ENCODE measurements around the gene SIM1.
"Not testable (repeated sequence)": the region's sequence is repeated elsewhere in the genome, so short reads cannot be mapped to it uniquely, and the experiment has no call there.

The SIM1 gene

DNA sequence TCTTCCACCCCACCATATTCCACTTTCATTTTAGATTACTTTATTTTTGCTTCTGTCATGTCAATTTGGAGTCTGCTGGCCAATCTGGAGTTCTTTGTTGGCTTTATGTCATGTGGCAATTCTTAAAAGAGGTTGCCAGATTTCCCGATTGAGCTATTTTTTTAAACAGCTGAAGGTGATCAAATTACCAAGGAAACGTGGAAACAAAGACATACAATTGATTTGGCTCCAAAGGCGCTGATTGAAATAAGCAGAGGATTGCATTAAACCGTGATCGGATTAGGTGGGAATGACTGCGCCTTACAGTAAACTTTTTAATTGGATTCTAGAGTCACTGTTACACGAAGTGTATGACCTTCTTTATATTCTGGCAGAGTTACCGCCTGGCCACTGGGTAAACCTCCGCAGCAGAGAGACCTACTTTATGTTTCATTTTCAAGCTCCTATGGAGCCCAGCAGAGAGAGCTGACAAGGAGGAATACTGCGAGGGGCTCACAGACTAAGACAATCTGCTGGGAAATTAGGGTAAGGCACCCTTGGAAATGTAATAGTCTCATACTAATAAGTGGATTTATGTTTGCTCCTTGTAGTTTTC lies 37.9 kb downstream of the SIM1 start:
- DNase-seq (ENCODE audit: low read depth) = no peak

DNA sequence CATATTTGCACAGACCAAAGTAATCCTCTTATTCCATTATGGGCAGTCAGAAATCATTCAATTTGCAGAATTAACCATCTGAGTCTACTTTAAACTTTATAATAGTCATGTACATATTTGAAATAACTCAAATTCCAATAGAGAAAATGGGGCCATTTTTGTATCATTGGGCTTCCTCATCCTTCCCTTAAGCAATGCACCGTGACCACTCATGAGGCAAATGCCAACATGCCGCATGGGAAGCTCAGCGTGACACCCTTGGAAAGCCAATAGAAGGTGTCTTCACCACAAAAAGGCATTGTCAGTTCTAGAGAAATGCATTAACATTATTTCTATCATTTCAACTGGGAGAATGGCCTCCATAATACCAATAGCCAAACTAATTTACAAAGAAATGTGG lies 38.5 kb downstream of the SIM1 start:
- DNase-seq (ENCODE audit: low read depth) = no peak

DNA sequence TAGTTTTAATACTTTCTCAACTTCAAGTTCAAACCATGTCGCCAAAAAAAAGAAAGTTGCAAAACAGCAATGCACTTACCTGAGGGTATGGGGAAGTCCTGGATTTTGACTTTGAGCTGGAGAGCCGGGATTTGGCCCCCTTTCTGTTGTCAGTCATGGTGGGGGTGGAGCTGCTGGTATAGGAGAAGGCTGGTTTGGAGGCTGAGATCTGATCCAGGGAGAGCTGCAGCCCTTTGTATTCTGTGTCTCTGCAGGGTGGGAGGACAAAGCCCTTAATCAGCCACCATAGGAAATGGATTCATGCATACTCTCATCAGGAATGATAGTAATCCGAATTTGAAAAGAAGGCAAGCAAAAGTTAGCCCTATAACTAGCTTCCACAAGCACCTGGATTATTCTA lies 44.0 kb downstream of the SIM1 start:
- DNase-seq (ENCODE audit: low read depth) = no peak

DNA sequence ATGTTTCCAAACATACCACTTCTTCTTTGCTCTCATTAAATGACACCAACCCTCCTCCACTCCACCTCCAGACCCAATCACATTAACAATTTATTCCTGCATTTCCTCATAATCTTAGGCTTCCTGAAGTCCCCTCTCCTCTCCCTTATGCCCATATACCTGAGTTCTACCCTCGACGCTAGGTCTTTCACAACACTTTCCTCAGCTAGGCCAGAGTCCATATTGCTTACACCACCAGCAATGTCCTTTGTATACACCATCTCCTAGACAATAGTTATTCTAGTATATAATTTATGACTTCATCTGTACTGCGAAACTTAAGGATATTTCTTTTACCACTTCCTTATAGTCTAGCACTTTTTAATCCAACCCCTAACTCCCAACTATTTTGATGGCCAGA lies 47.7 kb downstream of the SIM1 start:
- DNase-seq (ENCODE audit: low read depth) = no peak

DNA sequence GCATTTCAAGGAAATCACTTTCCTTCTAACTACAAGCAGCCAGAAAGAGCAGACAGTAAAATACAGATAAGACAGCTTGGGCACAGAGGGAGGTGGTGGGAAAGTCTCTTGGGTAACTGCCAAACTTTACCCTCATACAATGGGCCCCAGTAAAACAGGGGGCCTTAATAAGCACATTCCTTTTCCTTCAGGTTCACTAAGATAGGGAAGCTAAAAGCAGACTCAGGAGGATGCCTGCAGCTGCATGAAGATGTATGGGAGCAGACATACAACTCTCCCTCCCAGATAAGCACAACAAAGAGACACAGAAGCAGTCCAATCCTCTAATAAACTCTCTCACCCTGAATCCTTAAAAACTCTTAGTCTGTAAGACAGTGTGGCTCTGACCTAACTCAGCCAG lies 49.0 kb downstream of the SIM1 start:
- DNase-seq (ENCODE audit: low read depth) = no peak

DNA sequence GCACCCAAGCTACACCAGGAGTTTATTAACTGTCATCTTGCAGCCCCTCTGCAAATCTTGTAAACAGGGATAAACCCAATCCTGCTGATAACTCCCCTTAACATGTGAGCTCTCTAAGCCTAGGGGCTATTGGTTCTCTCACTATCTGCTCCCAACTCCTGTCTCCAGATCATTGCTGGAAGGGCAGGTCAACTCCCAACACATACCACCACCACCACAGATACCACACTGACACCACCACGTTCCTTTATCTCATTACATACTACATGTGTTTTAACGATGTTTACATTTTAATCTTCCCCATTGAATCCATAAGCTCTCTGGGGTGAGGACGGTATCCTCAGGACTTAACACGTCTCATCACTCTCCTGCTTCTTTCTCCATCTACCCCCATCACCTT lies 51.8 kb downstream of the SIM1 start:
- DNase-seq (ENCODE audit: low read depth) = no peak

DNA sequence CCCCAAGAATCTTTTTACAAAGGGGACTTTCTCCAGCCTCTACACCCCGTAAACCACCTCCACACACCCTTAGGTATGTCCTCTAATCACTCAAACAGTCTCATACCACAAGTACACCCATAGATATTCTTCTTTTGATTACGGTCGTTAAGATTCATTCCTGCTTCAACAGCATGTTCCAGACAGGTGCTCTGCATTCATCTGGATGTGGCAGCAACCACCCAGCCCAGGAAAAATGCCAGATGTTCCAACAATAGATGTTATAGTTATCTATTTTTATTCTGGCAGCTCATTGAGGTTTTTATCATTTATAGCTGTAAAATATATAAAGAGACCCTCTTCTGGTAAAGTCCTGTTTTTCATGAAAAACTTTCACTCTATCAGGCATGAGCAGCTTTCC lies 60.7 kb downstream of the SIM1 start:
- no peak for DNase-seq (ENCODE audit: low read depth)

DNA sequence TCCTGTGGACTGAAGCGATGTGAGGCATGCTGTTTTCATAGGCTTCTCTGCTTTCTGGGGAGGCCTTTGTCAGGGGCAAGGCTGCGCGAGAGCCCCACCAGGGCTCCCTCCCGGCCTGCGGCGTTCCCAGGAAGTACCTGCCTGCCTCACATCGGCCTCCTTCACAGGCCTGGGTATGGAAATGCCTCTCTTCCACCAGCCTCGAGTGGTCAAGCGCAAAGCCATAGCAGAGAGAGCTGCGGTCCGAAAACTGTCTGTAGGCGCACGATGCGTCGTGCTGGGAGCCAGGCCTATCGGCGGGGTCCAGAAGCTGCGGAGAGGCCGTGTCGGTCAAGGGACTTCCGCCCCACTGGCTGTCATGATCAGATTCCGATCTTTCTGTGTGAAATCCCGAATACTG lies 71.2 kb downstream of the SIM1 start:
- no peak for DNase-seq (ENCODE audit: low read depth)

DNA sequence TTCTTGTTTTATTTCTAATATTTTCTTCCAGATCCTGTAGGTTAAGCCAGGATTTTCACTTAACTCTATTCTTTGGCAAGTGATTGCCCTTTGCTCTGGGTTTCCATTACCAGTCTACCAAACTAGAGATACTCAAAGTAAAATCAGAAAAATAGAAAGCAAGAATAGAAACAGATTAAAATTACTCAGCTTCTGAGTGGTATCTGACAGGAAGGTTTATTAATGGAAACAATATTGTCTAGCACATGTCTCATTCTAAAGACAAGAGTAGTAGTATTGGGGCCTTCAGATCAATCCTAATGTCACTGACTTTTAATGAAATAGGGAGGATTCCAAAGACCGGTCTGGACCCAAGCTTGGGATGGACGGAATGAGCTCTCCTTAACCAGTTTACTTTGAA lies 72.3 kb downstream of the SIM1 start:
- DNase-seq (ENCODE audit: low read depth) = no peak

DNA sequence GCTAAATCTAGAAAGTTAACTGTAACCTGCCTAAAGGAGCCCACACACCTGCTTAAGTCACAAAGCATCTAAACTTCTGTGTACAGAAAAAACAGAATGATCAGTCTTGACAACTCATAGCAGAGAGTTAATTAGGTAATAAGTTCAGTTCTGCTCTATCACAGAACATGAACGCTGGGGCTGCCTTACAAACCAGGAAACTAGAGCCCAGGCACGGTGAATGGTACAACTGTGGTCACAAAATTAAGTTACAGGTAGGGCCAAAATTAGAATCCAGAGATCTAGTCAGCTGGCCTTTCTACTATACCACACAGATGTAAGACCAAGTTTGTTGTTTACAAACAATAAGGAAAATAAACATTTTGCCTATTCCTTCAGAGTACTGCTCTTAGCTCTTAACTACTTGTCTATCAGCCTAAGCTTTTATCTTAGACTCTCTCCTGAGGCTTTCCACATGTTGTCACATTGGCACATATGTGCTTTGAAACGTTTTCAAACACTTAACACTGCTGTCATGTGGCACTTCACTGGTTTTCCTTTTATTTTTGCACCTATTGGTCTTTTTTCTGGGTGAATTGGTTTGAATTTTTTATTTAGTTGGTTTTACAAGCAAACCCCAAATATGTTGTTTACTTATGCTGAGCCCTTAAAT lies 75.7 kb downstream of the SIM1 start:
- no peak for DNase-seq (ENCODE audit: low read depth)

DNA sequence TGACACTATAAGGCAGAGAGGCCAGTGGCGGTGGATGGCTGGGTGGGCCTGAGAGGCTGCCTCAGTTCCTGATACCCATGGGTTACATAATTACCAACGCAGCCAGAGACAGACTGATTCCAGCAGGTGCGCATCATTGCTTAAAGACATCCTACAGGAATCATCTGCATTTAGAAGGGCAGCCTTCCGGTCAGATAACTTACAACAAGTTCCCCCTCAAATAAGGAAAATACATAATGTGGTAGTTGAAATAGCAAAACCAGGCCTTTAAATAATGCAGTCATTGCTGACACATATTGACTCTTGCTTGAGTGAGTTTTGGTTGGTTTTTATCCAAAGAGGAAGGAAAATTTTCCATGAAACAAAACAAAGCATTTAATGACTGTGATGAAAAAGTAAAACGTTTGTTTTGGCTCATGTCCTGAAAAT lies 81.9 kb downstream of the SIM1 start:
- DNase-seq (ENCODE audit: low read depth) = no peak

DNA sequence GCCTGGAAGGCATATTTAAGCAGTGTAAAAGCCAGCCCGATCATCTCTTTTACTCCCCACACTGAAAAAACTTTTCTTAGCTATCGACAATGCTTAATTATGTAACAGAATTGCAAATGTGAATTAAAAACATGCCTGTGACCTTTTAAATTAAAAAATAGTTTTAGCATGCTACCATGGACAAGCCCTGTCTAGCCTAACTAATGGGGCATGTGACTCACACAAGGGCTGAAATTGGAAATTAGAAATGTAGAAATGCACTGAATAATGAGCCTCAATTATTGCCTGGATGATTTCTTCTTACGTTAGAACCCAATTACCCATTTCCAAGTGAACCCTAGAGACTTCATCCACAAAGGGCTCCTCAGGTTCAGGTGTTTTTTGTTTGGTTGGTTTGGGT lies 82.7 kb downstream of the SIM1 start:
- DNase-seq (ENCODE audit: low read depth) = no peak

DNA sequence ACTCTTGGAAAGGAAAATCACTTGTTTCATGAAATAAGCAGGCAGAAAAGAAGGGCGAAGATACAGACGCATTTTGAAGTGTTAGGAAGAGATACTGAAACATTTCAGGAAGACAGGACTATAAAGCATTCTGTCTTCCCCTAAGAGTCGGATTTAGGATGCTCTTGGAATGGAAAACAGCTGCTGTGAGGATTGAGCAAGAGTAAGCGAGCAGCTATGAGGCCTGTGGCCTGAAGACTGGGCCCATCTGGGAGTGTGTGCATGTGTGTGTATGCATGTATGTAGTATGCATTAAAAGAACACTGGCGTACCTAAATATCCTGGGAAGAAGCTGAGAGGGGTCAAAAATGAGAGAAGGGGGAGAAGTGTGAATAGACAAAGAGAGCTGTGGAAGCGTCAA lies 83.6 kb downstream of the SIM1 start:
- no peak for DNase-seq (ENCODE audit: low read depth)

DNA sequence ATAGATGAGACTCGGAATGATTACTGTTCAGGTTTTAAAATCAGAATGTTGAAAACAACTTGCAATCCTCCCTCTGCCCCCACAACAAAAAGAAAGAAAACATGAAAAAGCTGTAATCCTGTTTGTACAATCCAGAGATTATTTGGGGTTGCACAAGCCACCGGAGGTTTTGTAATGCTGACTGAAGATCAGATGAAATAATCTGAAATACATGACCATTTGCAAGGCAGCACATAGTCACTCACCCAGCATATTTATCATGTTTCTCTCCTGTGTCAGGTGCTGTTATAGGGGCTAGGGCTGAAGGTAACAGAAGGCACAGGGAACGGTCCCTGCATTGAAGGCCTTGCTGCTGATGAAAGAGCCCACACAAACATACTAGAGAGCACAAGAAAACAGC lies 85.3 kb downstream of the SIM1 start:
- DNase-seq (ENCODE audit: low read depth) = no peak

DNA sequence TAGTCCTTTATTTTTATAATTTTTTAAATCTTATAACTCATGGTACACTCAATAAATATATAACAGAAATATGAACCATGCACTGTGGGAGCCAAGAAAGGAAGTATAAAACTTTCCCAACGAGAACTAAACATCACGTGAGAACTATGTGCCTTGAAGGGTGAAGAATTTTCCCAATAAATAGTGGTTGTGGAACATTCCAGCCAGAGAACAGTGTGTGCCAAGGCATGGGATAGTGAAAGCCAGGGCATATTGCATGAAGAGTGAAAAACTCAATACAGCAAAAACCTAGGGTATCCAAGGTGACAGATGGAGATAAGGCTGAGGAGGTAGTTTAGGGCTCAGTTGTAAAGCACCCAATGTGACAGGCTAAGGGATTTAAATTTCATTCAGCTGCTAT lies 86.1 kb downstream of the SIM1 start:
- no peak for DNase-seq (ENCODE audit: low read depth)

DNA sequence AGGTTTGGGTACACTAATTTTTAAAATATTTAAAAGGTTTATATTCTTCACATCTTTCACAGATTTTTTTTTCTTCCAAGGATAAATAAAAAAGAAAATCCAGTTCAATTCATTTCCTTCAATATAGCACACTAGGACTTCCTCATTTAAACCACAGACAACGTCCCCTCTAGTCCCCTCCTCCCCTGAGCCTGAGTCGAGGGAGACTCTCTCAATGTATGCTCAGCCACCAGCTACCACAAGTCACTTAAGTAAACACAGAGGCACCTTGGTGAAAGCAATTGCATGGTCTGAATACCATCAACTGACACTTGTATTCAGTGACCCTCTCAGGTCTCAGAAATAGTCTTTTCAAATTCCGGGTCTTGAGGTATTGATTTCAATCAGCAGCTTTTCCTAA lies 88.6 kb downstream of the SIM1 start:
- no peak for DNase-seq (ENCODE audit: low read depth)

DNA sequence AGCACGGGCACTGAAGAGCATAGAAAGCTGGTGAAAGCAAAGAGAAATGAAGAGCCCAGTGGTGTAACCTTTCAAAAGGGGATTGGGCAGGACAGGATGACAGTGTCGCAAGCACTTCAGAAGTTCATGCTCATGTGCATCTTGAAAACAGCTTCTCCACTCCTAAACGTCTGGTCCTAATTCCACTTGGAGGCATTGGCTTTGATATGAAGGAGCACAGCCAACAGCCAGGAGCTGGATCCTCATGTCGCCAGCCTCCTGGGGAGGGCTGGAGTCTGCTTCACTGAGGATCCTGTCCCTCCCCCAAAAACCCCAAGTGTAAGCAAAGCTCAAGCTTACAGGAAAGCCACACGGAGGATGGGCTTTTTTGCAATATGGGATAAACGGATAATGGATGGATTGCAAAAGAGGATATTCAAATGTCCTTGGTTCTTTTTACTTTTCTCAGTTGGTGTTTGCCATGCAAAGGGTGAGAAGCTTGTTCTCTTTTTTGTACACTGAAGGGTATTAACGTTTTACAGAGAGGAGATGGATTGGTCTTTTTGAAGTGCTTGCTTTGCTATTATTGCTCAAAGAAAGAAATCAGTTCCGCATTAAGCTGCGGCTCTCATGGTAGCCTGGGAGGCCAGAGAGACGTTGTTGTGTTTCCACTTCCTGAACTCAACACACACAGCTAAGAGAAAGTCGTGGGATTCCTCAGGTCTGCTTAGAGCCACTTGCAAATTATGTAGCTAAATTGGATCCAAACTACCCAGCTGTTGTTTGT lies 92.2 kb downstream of the SIM1 start:
- no peak for DNase-seq (ENCODE audit: low read depth)

DNA sequence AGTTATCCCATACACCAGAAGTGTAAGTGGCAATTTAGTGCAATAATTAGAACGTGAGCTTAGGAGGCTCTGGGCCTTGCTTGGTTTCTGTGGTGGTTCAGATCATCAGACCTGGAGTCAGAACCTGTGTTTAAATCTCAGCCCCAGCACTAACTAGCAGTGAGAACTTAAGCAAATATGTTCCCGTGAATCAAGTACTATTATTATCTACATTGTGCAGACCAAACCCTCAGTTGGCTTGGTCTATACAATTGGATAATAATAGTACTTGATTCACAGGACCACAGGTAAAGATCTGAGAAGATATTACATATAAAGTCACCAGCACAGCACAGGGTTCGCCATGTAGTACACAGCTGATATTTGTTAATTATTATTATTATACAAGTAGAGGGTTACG lies 93.1 kb downstream of the SIM1 start:
- DNase-seq (ENCODE audit: low read depth) = no peak

DNA sequence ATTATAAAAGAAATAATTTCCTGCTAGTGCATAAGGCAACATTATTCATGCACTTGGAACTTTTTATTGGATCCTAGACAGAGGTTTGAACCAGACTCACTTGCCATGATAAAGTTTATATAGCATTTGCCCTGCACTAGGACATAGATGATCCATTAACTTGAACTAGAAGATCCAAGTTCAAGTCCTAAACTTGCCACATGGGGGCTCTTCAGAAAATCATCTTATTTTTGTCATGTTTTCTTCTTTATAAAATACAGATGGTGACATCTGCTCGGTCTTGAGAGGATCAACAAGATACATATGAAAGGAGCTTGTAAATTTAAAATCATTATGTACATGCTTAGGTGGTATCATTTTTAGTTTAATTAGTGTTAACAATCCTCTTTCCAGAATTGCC lies 94.5 kb downstream of the SIM1 start:
- DNase-seq (ENCODE audit: low read depth) = no peak

DNA sequence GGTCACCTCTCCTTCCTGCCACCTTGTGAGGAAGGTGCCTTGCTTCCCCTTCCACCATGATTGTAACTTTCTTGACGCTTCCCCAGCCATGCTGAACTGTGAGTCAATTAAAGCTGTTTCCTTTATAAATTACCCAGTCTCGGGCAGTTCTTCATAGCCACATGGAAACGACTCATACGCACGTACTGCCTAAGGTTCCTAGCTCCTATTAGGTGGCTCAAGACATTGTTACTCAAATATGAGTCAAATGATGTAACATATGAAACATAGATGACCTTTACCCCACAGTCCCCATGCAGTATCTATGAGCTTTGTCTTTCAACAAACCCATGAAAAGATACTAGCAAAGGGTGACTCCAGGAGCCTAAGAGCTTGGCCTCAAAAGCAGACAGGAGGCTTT lies 98.3 kb downstream of the SIM1 start:
- DNase-seq (ENCODE audit: low read depth) = no peak

DNA sequence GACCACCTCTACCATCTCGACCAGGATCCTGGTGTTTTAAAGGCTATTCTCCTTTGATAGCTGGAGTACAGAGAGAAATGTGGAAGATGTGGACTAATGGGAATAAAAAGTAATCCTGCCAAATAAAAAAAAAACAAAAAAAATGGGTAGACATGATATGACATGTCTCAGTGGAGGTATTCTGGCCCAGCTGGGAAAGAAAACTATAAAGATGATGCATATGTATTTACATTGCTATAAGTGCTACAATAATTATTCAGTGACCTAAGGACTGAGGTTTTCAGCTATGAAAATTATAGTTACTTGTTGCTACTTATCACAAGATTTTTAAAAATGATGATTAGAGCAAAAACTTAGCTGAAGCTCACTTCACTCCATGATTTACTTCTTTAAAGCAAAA lies 101.1 kb downstream of the SIM1 start:
- no peak for DNase-seq (ENCODE audit: low read depth)

DNA sequence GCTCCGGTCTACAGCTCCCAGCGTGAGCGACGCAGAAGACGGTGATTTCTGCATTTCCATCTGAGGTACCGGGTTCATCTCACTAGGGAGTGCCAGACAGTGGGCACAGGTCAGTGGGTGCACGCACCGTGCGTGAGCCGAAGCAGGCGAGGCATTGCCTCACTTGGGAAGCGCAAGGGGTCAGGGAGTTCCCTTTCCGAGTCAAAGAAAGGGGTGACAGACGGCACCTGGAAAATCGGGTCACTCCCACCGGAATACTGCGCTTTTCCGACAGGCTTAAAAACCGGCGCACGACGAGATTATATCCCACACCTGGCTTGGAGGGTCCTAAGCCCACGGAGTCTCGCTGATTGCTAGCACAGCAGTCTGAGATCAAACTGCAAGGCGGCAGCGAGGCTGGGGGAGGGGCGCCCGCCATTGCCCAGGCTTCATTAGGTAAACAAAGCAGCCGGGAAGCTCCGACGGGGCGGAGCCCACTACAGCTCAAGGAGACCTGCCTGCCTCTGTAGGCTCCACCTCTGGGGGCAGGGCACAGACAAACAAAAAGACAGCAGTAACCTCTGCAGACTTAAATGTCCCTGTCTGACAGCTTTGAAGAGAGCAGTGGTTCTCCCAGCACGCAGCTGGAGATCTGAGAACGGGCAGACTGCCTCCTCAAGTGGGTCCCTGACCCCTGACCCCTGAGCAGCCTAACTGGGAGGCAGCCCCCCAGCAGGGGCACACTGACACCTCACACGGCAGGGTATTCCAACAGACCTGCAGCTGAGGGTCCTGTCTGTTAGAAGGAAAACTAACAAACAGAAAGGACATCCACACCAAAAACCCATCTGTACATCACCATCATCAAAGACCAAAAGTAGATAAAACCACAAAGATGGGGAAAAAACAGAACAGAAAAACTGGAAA lies 109.7 kb downstream of the SIM1 start:
- not testable (repeated sequence) for DNase-seq (ENCODE audit: low read depth)
